Measurements from ENCODE around the gene NRF1.

Gene NRF1

DNA sequence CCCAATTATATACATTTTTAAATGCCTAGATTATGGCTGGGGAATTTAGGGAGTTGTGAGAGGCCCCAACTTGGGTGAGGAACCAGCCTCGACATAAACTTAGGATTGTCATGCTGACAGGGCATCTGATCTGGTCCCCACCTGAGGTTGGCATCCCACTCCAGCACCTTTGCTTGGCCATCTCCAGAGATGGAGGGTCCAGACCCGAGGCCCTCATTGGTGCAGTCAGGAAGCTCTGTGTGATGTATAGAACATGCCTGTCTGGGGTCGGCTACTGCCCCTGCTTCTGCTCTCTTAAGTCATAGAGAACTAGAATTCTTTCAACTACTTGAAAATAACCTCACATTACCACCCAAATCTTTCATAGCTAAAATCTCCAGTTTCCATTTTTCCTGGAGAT lies 153.8 kb downstream of the NRF1 start:
- no peak for TF ChIP-seq ZNF274 (IDR thresholded peaks at IDR 0.05; ENCODE audit: low read depth, low read length)
- H3K4me3 ChIP-seq (ENCODE audit: low read length) = no peak overlapping the region

DNA sequence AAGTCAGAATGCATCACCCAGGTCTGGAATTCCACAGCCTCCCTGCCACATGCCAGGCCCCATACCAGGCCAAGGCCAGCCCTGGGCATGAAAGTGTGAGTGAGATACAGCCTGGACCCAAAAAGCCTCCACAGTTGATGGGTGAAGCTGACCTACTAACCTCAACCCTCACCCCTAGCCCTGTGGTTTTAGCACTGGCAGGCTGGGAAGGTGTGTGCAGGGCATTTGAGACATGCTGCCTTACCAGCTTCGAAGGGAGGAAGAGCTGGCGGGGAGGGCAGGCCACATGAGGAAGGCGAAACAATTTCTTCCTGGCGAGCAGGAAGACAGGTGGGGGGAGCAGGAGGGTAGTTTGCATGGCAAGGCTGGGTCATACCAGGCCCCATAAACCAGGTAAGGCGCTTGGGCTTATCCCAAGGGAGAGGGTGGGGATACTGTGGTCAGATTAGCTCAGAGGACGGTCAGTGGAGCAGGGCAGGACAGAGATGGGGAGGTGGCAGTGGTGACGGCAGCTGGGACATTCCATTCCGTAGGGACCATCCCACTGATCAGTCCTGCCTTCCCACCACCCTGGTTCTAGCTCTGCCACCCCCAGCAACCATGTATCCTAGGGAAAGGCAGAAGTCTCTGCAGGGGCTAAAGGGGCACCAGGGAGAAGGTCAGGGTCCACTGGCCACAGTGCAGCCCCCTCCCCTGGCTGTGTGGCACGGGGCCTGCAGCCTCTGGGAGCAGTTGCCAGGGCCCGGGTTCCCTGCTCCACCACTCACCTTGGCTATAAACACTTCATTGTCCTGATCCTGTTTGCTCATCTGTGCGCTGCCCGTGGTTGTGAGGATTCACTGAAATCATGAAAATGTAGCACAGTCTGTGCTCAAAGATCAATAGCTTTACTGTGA lies 155.8 kb downstream of the NRF1 start:
- no peak overlapping the region for H3K4me3 ChIP-seq (ENCODE audit: low read length)
- no peak for TF ChIP-seq ZNF274 (IDR thresholded peaks at IDR 0.05; ENCODE audit: low read depth, low read length)

DNA sequence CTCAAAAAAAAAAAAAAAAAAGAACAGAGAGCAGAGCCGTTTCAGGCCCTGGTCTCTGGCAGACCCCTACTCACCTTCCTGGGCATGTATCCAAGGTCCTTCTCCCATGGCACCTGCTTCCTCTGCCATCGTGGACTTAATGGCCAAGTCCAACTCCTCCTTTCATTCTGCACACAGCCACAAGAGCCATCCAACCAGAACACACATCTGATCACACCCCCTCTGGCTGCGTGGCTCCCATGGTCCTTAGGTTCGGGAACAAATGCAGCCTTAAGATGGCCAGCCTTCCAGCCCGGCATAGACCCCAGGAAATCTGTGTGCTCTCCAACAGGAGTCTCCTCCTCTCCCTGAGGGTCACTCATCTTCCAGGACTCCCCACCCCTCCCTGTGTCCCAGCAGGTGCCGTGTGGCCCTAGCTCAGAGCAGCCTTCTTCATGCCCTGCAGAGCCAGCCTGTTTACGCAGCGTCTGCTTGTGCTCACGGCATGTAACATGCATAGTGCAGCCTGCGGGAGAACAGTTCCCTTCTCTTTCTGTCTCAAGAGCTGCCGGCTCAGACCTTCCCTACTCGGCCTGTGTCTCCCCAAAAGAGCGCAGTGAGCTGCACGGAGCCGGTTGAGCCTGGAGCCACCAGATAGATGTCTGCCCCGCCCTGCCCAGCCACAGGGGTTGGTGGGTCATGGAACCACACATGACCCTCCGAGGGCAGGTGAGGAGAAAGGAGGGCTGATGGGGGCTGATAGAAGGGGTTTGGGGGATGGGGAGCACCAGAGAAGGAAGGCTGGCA lies 157.3 kb downstream of the NRF1 start:
- TF ChIP-seq ZNF274 (IDR thresholded peaks at IDR 0.05; ENCODE audit: low read depth, low read length) = no peak
- H3K4me3 ChIP-seq (ENCODE audit: low read length) = no peak overlapping the region

DNA sequence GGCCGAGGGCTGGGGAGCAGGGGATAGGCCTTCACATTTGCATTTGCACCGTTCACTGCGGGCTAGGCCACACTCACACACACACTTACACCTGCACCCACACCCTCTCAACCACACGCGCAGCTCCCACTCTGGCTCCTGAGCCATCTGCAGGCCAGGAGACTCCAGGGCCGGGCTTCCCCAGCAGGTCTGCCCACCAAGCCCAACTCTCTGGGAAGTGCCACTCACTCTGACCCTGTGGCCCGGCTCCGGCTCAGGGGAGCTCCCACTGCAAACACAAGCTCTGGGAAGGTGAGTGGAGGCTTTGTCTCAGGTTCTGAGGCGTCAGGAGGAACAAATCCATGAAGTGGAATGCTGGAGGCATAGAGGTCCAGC lies 157.9 kb downstream of the NRF1 start:
- TF ChIP-seq ZNF274 (IDR thresholded peaks at IDR 0.05; ENCODE audit: low read depth, low read length) = no peak

DNA sequence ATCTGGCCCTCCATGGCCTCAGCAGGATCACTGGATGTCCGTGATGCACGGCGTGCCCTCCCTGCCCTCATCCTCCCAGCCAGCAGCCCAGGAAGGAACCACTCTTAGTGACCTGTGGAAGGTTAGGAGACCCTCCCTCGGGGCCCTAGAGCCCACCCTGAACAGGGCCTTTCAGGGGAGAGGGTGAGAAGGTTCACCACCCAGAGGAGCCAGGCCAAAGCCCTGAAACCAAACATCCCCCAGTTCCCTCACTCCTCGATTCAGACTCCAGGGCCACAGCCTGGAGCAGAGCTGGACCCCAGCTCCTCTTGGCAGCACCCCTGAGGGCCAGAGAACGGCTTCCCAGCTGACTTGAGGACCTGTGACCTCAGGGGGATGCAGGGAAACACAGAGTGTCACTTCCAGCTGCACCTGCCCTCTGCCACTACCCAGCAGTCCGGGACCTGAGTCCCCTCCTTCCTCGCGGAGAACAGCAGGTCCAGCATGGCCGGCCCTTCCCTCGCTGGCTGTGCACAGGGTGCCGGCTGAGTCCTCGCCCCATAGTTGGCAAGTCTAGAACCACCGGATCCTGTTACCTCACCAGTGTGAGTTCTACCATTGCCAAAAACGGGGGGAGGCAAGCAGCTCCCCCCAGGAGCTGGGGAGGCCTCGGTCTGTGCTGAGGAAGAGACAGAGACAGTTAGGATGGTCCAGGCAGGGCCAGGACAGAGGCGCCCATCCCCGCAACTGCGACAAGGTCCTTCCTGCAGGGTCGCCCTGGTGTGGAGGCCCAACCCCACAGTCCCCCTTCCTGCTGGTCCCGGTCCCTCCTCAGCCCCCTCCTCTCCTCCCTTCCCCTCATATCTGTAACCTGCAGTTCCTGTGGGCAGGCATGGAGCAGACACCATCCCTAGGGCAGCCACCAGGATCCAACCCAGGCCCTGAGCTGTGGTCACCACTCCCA lies 158.6 kb downstream of the NRF1 start:
- TF ChIP-seq ZNF274 (IDR thresholded peaks at IDR 0.05; ENCODE audit: low read depth, low read length) = no peak

More for the DNA sequence above, 157.9 kb downstream of the NRF1 start:
- no peak overlapping the region for H3K4me3 ChIP-seq (ENCODE audit: low read length)

DNA sequence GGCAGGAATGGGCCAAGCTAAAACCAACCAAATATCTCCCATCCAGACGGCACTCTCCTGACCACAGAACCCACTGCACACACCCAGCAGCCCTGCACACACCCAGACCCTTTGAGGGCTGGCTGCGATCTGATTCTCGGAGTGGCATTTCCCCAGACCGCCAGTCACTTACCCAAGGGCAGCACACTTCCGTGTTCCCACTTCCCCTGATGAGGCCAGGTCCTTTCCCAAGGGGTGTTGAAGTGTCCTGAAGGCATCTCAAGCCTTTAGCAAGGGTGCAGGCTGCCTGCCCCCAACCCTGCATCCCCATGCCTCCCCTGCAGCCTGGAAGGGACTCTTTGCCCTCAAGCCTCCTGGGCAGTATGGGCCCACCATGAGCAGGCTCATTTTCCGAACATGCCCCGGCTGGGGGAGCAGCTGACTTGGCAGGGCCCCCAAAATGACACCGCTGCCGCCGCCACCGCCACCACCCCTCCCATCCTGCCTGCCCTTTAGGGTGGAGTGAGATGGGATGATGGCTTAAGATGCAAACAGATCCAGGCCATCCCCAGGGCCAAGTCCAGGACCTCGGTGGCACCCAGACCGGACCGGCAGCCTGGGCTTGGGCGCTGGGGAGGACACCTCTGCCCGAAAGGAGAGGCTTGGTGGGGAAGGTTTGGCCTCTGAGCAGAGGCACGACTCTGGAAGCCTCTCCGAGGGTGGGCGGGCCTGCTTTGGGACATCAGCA lies 159.8 kb downstream of the NRF1 start:
- no peak for TF ChIP-seq ZNF274 (IDR thresholded peaks at IDR 0.05; ENCODE audit: low read depth, low read length)
- no peak overlapping the region for H3K4me3 ChIP-seq (ENCODE audit: low read length)

More for the DNA sequence above, 158.6 kb downstream of the NRF1 start:
- no peak overlapping the region for H3K4me3 ChIP-seq (ENCODE audit: low read length)

DNA sequence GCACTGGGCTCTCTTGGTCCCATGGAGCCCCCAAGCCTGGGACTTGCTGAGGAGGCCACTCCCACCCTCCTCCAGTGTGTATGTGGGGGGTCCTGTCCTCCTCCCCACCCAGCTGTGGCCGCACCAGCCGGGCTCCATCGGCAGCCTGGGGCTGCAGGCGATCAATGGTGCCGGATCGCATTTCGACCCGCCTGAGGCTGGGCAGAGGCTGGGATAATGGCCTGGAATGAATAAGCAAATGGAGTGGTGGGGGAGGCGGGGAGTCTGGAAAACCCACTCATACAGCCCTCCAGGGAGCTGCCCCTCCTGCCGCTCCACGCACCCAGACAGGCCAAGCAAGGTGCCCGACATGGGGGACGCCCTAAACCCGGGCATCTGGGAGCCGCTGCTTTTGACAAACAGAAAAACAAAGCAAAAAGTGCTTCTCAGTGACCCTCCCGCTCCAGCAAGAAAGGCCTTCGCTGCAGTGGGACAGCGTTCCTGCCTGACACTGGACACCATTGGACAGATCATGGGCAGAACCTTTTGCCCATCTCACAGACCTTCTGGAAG lies 160.5 kb downstream of the NRF1 start:
- TF ChIP-seq ZNF274 (IDR thresholded peaks at IDR 0.05; ENCODE audit: low read depth, low read length) = no peak
- no peak overlapping the region for H3K4me3 ChIP-seq (ENCODE audit: low read length)

DNA sequence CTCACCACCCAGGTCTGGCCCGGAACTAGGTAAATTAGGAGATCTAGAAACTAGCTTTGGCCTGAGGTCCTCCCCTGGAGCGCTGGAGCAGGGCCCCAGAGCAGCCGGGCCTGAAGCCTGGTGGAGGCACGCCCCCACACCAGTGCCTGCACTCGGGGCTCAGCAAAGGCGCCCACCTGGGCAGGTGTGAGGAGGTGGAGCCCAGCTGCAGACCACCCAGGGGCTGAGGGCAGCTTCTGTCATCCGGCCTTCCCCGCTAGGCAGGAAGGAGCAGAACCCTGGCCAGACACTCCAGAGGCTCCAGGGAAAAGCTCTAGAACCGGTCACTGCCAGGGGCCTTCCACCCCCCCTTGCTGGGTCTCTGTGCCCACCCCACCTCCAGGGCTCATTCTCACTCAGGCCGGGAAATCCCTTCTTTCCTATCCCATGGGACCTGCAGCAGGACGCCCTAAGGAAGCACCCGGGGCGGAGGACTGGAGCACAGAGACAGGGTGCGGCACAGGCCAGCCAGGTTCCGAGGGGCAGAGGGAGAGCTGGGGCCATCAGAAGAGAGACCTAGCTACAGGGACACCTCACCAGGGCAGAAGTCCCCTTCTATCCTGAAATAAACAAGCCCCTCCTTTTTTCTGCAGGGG lies 161.2 kb downstream of the NRF1 start:
- no peak for TF ChIP-seq ZNF274 (IDR thresholded peaks at IDR 0.05; ENCODE audit: low read depth, low read length)
- H3K4me3 ChIP-seq (ENCODE audit: low read length) = no peak overlapping the region

DNA sequence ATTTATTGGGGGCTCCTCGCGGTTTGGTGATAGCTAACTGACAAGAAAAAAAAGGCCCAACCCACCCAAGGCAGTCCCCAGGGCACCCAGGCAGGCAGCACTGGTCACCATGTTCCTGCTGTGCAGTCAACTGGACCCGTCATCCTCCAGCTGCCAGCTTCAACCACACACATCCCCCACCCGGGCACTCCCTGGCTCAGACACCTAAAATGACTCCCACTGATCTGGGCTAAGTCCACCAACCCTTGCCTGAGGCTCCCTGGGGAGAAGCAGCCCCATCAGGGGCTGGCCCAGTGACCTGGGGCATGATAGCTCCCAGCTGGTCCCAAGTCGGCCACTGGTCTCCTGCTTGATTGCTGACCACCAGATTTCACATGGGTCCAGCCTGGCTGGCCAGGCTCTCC lies 161.8 kb downstream of the NRF1 start:
- no peak for TF ChIP-seq ZNF274 (IDR thresholded peaks at IDR 0.05; ENCODE audit: low read depth, low read length)
- no peak overlapping the region for H3K4me3 ChIP-seq (ENCODE audit: low read length)

DNA sequence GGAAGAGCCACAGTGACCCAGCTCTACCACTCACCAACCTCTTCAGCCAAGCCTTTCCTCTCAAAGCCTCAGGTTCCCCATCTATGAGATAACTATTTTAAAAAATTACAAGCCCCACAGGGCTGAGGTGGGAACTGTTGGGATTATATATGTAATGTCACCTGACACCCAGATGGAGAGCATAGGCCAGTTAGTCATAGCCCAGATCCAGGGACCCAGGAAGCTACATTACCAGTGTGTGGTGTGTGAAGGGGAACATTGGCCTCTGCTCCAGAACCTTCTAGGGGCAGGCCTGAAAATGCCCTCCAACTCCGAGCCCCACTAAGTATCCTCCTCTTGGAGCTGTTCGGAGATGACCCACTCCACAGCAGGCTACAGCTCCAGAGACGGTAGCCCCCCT lies 162.4 kb downstream of the NRF1 start:
- no peak for TF ChIP-seq ZNF274 (IDR thresholded peaks at IDR 0.05; ENCODE audit: low read depth, low read length)
- H3K4me3 ChIP-seq (ENCODE audit: low read length) = no peak overlapping the region

DNA sequence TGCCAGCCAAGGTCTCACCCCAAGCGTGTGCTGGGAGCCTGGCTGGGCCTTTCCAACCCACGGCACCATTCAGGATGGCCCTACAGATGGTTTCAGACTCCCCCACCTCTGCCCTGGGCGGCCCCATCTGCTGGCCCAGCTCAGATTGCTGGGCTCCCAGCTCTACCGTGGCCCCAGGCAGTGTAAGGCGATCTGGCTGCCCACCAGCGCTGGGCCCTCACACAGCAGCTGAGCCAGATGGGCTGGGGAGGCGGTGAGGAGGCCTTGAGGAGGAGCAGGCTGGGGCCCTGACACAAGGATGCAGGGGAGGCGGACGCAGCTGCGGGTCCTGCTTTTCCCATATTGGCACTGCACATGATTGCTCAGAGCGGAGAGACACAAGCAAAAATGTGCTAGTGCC lies 162.8 kb downstream of the NRF1 start:
- no peak overlapping the region for H3K4me3 ChIP-seq (ENCODE audit: low read length)
- no peak for TF ChIP-seq ZNF274 (IDR thresholded peaks at IDR 0.05; ENCODE audit: low read depth, low read length)

DNA sequence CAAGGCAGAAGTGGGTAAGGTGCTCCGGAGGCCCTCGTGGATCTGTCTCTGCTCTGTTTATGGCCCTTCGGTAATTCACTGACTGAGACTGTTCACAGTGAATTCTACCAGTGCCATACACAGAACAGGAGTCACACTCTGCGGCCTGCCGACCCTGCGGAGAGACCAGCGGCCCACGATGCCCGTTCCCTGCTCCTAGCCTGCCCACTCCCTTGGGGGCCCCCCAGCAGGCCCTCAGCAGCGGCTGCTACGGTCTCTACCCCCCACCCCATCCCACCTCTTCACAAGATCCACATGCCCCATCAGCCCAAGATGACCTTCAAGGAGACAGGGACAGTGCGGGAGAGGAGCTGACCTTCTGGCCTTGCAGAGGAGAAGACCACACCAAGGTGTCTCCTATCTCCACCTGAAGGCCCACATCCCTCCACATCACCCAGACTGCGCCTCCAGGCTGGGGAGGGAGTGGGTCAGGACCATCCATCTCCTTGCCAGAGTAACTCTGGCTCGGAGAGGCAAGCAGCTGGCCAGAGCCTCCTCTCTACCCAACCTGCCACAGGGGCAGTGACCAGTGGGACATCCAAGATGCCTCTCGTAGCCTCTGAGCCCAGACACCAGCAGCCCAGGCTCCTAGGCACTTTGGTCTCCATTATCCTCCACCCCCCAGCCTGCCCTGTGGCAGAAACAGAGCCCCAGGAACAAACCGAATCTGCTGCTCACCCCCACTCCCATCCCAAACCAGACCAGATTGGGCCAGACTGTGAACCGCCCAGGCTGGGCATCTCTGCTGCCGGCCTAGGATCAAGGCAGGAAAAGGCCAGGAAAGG lies 163.6 kb downstream of the NRF1 start:
- no peak overlapping the region for H3K4me3 ChIP-seq (ENCODE audit: low read length)
- no peak for TF ChIP-seq ZNF274 (IDR thresholded peaks at IDR 0.05; ENCODE audit: low read depth, low read length)
